ENCODE measurements around the gene PPL. TPM values are rescaled to one million over a fixed set of nuclear protein-coding genes. Genes with fewer than 3 reads are reported as not detected.

The PPL gene
- total RNA-seq, 1 experiment from 2014 or later = 49.1 TPM

- ChIA-PET CTCF (interaction anchor here (0.7 kb wide), 1 partner anchor 68 kb away, joined by 3 read pairs; no protein-coding TSS in a partner anchor), POLR2A (interaction anchor here (1.1 kb wide), 1 partner anchor 14 kb away, joined by 3 read pairs; no protein-coding TSS in a partner anchor)
- no peak overlapping the region for H3K4me3 Mint-ChIP-seq (ENCODE audit: unreplicated experiment)
- no peaks in the 10 kb centered on the region for H3K9me3 Mint-ChIP-seq (ENCODE audit: unreplicated experiment)
- peaks cover 28% of the 10 kb centered on the region for H3K4me1 Mint-ChIP-seq (ENCODE audit: insufficient read depth, unreplicated experiment)
- no TSS peak for BruUV-seq (replicated peaks)
- TF ChIP-seq CTCF (IDR thresholded peaks at IDR 0.05; ENCODE audit: unreplicated experiment) = no peak
- no peak overlapping the region for H3K27ac Mint-ChIP-seq (ENCODE audit: low read depth, unreplicated experiment)
- intact Hi-C loops (cut with micrococcal nuclease) = no loop called here
- DNase-seq (ENCODE audit: unreplicated experiment) = no peak
- H3K36me3 Mint-ChIP-seq (ENCODE audit: insufficient read depth, unreplicated experiment) = no peaks in the 10 kb centered on the region
- H3K27me3 Mint-ChIP-seq (ENCODE audit: insufficient read depth, unreplicated experiment) = no peaks in the 10 kb centered on the region
These were observed 12.2 kb upstream of the PPL start for GRCh38 chr16:4948903-4949766.

- H3K27me3 Mint-ChIP-seq (ENCODE audit: insufficient read depth, unreplicated experiment) = no peaks in the 10 kb centered on the region
- H3K4me3 Mint-ChIP-seq (ENCODE audit: unreplicated experiment) = no peak overlapping the region
- intact Hi-C loops (cut with micrococcal nuclease) = no loop called here
- ChIA-PET CTCF (interaction anchor here (0.7 kb wide), 3 partner anchors 64 to 145 kb away, joined by 3 to 4 read pairs (median 4); no protein-coding TSS in a partner anchor), POLR2A (interaction anchor here (0.7 to 1.1 kb wide), 2 partner anchors 13 to 115 kb away, joined by 3 read pairs; no protein-coding TSS in a partner anchor)
- DNase-seq (ENCODE audit: unreplicated experiment) = no peak
- TF ChIP-seq CTCF (IDR thresholded peaks at IDR 0.05; ENCODE audit: unreplicated experiment) = no peak
- peaks cover 34% of the 10 kb centered on the region for H3K4me1 Mint-ChIP-seq (ENCODE audit: insufficient read depth, unreplicated experiment)
- no peak overlapping the region for H3K27ac Mint-ChIP-seq (ENCODE audit: low read depth, unreplicated experiment)
- no peaks in the 10 kb centered on the region for H3K9me3 Mint-ChIP-seq (ENCODE audit: unreplicated experiment)
- BruUV-seq (replicated peaks) = no TSS peak
- H3K36me3 Mint-ChIP-seq (ENCODE audit: insufficient read depth, unreplicated experiment) = no peaks in the 10 kb centered on the region
These were observed 11.0 kb upstream of the PPL start for GRCh38 chr16:4947722-4948503.

- TF ChIP-seq CTCF (IDR thresholded peaks at IDR 0.05; ENCODE audit: unreplicated experiment) = no peak
- H3K9me3 Mint-ChIP-seq (ENCODE audit: unreplicated experiment) = no peaks in the 10 kb centered on the region
- no peak overlapping the region for H3K27ac Mint-ChIP-seq (ENCODE audit: low read depth, unreplicated experiment)
- ChIA-PET POLR2A (interaction anchor here (0.7 to 1.1 kb wide), 2 partner anchors 99 to 114 kb away, joined by 3 read pairs; no protein-coding TSS in a partner anchor), CTCF (interaction anchor here (0.6 to 0.7 kb wide), 3 partner anchors 10 to 87 kb away, joined by 3 to 4 read pairs (median 3); partner anchors contain the start of gene NAGPA)
- no peak overlapping the region for H3K4me3 Mint-ChIP-seq (ENCODE audit: unreplicated experiment)
- no TSS peak for BruUV-seq (replicated peaks)
- intact Hi-C loops (cut with micrococcal nuclease) = no loop called here
- H3K36me3 Mint-ChIP-seq (ENCODE audit: insufficient read depth, unreplicated experiment) = no peaks in the 10 kb centered on the region
- no peaks in the 10 kb centered on the region for H3K27me3 Mint-ChIP-seq (ENCODE audit: insufficient read depth, unreplicated experiment)
- DNase-seq (ENCODE audit: unreplicated experiment) = no peak
- H3K4me1 Mint-ChIP-seq (ENCODE audit: insufficient read depth, unreplicated experiment) = peaks cover 37% of the 10 kb centered on the region
These were observed 10.0 kb upstream of the PPL start for GRCh38 chr16:4946917-4947316.
